Bronchial epithelial cell (primary cell): ENCODE data around the gene DLL1. TPM values are rescaled to one million over a fixed set of nuclear protein-coding genes. Genes with fewer than 3 reads are reported as not detected.

ENCODE experiments used
- DNase-seq: peaks from one replicate; pipeline ENCODE4 v3.0.0-alpha.2; 2010; ENCODE audit warnings: low read depth
- FAIRE-seq: peaks from 2 replicates; lab custom pipeline; 2011; peaks lifted over from hg19 to GRCh38; lab: Jason Lieb, UNC
- H3K27me3 ChIP-seq: 2 replicates; pipeline ENCODE4 v1.5.1; 2011; ENCODE audit warnings: low read length; ENCODE audit not compliant: control insufficient read depth, insufficient read depth
- H3K36me3 ChIP-seq: 2 replicates; pipeline ENCODE4 v1.5.1; 2011; ENCODE audit warnings: low read length; ENCODE audit not compliant: control insufficient read depth, insufficient read depth
- H3K4me3 ChIP-seq: 2 replicates; pipeline ENCODE4 v1.5.1; 2011; ENCODE audit warnings: mild to moderate bottlenecking, low read depth, low read length, control low read depth
- total RNA-seq: library from RNA; depleted of rRNA; stranded (reverse); fragments of >200 nt; gene quantifications from 2 replicates; pipeline ENCODE4 v1.2.1, GENCODE V29; 2014
- TF ChIP-seq, protein P1 (sequence below): IDR thresholded peaks from 2 replicates; pipeline ENCODE4 v1.5.1; 2011; ENCODE audit warnings: mild to moderate bottlenecking, moderate library complexity, low read length, control low read depth, inconsistent platforms; ENCODE audit not compliant: insufficient read depth, severe bottlenecking

Gene DLL1
- total RNA-seq, 1 donor from 2014 or later = 4.7 TPM

DNA sequence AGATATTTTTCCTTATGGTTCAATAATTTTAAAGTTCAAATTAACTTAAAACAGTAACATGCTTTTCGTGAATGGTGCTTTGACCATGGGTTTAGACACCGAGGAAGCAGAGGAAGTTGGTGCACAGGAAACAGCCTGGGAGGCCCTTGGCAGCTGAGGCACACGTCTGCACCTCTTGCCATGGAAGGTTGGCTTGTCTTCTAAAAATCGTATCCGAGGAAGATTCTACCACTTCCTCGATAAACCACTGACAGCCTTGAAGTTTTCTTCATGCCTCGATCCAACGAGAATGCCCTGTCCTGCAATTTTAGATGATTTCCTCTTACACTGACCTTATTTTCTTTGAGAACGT is 12.2 kb downstream of the DLL1 start:
- Histone ChIP-seq H3K4me3 (no peak overlapping the region), H3K36me3 (peaks cover 8% of the 10 kb centered on the region), H3K27me3 (peaks cover 6% of the 10 kb centered on the region)
- no peak for DNase-seq
- TF ChIP-seq, protein P1, sequence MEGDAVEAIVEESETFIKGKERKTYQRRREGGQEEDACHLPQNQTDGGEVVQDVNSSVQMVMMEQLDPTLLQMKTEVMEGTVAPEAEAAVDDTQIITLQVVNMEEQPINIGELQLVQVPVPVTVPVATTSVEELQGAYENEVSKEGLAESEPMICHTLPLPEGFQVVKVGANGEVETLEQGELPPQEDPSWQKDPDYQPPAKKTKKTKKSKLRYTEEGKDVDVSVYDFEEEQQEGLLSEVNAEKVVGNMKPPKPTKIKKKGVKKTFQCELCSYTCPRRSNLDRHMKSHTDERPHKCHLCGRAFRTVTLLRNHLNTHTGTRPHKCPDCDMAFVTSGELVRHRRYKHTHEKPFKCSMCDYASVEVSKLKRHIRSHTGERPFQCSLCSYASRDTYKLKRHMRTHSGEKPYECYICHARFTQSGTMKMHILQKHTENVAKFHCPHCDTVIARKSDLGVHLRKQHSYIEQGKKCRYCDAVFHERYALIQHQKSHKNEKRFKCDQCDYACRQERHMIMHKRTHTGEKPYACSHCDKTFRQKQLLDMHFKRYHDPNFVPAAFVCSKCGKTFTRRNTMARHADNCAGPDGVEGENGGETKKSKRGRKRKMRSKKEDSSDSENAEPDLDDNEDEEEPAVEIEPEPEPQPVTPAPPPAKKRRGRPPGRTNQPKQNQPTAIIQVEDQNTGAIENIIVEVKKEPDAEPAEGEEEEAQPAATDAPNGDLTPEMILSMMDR = no peak
- no peak for FAIRE-seq

DNA sequence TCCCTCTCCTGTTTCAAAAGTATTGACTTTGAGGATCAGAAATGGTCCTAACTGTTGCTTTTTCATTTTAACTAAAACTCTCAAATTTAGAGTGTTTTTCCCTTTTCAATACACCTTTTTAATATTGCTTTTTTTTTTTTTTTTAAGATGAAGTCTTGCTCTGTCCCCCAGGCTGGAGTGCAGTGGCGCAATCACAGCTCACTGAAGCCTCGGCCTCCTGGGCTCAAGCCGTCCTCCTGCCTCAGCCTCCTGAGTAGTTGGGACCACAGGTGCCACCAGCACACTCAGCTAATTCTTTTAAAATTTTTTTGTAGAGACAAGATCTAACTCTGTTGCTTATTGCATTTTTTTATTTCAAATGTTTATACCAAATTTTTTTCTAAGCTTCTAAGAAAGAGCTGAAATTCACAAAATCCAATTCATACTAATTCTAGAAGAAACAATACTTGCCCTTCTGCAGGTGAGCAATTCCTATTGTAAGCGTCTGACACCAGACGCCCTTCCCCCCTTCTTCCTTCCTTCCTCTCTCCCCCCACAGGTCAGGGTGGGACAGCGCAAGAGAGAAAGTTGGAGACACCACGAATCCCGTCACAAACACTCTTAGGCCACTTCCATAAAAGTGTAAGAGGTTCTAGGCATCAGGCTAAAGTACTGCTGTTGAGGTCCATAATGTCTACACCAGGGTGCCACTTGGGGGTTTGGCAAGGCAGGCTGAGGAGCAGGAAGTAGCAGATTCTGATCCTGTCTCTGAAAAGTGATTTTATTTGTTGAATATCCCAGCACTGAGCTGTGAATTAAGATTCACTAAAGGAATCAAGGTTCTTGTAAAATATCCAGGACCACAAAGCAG is 12.8 kb downstream of the DLL1 start:
- H3K36me3 ChIP-seq = peaks cover 4% of the 10 kb centered on the region
- FAIRE-seq = no peak
- no peak overlapping the region for H3K4me3 ChIP-seq
- peaks cover 6% of the 10 kb centered on the region for H3K27me3 ChIP-seq
- TF ChIP-seq, protein P1 = no peak
- no peak for DNase-seq

DNA sequence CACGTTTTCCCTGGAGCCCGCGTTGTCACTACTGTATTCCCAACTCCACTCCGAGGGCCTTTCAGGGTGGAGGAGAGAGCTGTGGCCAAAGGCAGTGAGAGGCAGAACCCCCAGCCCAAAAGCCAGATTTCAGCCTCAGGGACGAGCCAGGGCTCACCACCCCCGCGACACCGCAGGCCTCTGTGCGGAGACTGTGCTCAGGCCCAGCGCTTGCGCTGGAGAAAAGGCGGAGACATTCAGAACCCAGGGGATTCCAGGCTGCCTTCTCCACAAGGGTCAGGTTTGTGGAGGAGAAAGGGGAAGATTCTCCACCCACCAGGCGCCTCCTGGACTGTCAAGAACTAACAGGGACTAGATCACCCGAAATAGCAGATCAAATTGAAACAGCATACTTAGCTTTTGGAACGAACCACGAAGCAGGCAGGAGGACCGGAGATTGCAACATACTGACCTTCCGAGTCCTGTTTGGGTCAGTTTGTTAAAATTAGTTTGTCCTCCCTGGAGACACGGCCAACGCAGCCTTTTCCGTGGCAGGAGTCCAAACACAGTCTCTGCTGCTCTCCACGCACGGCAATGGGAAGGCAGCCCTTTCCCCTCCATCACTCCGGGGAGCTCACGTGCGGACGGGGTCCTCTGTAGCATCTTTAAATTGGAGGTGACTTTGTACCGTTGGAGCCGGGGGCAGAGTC is 14.4 kb downstream of the DLL1 start:
- no peak for DNase-seq
- TF ChIP-seq, protein P1 = no peak
- FAIRE-seq = no peak

DNA sequence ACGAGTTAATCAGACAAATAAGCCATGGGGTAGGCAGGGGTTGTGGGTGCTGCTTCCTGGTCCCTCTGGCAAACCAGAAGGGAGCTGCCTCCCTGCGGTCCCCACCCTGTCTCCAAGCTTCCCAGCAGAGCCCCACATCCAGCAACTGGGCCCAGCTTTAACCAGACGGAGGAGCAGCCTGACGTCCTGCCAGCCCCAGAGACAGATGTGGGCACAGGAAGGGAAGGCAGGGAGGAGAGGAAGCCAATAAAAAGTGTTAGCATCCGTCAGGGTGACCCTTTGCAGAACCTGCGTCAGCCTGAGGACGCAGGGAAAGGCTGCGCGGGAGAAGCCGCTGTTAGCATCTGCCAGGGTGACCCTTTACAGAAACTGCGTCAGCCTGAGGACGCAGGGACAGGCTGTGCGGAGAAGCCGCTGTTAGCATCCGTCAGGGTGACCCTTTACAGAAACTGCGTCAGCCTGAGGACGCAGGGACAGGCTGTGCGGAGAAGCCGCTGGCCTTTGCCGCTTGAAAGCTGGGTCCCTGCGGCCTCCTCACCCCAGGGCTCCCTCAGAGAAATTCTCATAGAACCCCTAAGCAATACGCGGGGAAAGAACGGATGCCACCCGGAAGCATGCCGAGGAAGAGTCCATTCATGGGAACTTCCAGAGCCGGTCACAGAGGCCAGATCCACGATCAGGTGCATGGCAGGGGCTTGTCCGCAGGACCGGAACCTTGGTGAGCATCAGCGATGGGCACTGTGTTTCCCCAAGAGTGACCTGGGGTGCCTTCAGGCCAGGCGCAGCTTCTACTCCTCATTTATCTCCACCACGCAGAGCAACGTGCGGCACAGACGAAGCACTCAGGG is 15.9 kb downstream of the DLL1 start:
- DNase-seq (no peak), FAIRE-seq (no peak)
- H3K36me3 ChIP-seq = no peaks in the 10 kb centered on the region
- TF ChIP-seq, protein P1 = no peak
- no peak overlapping the region for H3K4me3 ChIP-seq
- peaks cover 10% of the 10 kb centered on the region for H3K27me3 ChIP-seq

More for the DNA sequence above, 14.4 kb downstream of the DLL1 start:
- Histone ChIP-seq H3K36me3 (no peaks in the 10 kb centered on the region), H3K27me3 (peaks cover 10% of the 10 kb centered on the region), H3K4me3 (no peak overlapping the region)

DNA sequence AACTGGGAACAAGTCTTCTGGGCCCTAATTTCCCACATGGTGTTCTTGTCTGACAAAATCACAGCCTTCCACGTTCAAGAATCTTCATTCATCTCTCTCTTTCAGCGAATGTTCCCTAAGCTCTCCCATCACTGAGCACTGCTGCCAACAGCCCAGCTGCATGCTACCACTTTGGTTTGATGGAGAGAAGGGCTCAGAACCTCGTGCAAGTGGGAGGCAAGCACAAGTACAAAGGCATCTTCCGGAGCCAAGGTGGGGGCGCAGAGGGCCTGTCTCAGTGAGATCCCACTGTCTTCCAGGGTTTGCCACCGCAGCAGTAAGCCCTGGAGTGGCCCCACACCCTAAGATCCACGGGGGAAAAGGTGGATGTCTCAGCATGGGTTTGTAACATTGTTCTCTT is 17.2 kb downstream of the DLL1 start:
- Histone ChIP-seq H3K4me3 (no peak overlapping the region), H3K36me3 (no peaks in the 10 kb centered on the region), H3K27me3 (peaks cover 10% of the 10 kb centered on the region)
- TF ChIP-seq, protein P1 = no peak
- FAIRE-seq (no peak), DNase-seq (no peak)
